ENCODE data around the gene RIPOR3.

DNA sequence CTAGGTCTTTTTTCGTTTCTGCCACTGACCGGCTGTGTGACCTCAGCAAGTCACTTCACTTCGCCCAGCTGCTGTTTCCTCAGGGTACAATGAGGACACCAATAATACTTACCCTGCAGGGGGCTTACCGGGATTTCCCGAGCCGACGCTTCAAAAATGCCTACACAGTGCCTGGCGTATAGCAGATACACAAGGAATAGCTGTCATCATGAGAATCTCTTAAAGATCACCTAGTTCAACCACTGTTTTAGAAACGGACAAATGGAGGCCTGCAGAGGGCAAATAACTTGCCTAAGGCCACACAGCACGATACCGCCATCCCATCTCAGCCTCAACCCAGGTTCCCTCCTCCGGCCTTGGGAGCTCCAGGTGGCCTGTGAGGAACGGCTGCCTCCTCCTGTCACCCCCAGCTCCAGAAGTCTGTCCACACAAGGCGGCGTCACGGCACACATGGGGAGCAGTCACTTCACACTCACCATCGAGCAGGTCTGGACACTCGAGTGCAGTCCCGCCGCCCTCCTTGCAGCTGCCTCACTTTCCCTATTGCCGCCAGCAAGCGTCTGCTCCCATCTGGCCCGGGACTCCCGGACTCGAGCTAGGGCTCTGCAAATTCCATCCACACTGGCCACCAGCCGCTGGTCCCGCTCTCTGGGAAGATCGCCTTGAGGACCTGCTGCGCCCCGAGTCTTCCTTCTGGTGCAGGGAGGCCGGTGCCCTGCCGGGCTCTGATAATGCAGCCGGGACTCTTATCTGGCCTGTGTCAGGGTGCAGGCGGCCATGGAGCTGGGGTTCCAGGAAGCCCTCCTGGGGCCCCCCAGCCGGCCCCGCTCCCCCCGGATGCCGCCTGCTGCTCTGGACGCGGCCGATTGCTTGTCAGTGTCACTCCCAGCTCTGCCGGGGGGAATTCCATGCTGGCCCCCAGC lies at the start of gene RIPOR3:
- TF ChIP-seq EZH2 (IDR thresholded peaks at IDR 0.05; ENCODE audit: low read length): no peak
- TF ChIP-seq, protein P1, sequence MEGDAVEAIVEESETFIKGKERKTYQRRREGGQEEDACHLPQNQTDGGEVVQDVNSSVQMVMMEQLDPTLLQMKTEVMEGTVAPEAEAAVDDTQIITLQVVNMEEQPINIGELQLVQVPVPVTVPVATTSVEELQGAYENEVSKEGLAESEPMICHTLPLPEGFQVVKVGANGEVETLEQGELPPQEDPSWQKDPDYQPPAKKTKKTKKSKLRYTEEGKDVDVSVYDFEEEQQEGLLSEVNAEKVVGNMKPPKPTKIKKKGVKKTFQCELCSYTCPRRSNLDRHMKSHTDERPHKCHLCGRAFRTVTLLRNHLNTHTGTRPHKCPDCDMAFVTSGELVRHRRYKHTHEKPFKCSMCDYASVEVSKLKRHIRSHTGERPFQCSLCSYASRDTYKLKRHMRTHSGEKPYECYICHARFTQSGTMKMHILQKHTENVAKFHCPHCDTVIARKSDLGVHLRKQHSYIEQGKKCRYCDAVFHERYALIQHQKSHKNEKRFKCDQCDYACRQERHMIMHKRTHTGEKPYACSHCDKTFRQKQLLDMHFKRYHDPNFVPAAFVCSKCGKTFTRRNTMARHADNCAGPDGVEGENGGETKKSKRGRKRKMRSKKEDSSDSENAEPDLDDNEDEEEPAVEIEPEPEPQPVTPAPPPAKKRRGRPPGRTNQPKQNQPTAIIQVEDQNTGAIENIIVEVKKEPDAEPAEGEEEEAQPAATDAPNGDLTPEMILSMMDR (optimal IDR thresholded peaks at IDR 0.05 in 1 of 3, IDR thresholded peaks at IDR 0.05 in 1 of 3, conservative IDR thresholded peaks at IDR 0.05 in 1 of 3; ENCODE audit: extremely low read depth in 1 of 3, insufficient read depth in 2 of 3, low read length in 3 of 3): peak in 1 of 3 experiments; percentile 9
